ENCODE data around the gene LAIR2. TPM values are rescaled to one million over a fixed set of nuclear protein-coding genes. Genes with fewer than 3 reads are reported as not detected.
A peak's percentile ranks its signal among the peaks of the same experiment; 100 is the strongest.

The LAIR2 gene
- total and polyA plus RNA-seq, 2 of the 13 experiments (the other 11 are each of a cell fraction or from before 2014, with no cell fraction given) = 1.3 to 1.9 TPM

GRCh38 chr19:54517483-54517882 is 14.9 kb downstream of the LAIR2 start (continued):
- TF ChIP-seq ZNF180 (CRISPR knock-in tag; IDR thresholded peaks at IDR 0.05; ENCODE audit: borderline replicate concordance, low read depth) (no peak), ZSCAN21 (CRISPR knock-in tag; IDR thresholded peaks at IDR 0.05; ENCODE audit: borderline replicate concordance) (0 out of 2 replicates have a peak, but pooled peaks have one; percentile 59), CREM (IDR thresholded peaks at IDR 0.05) (no peak), CREM (CRISPR knock-in tag; IDR thresholded peaks at IDR 0.05) (no peak)

GRCh38 chr19:54518844-54519243 is 16.2 kb downstream of the LAIR2 start:
- Histone ChIP-seq H3K4me2 (ENCODE audit: low read depth, low read length) (no peak overlapping the region), H3K9me3 (ENCODE audit: low read length) (no peaks in the 10 kb centered on the region), H2AFZ (ENCODE audit: low read length) (no peak overlapping the region), H3K27ac (ENCODE audit: extremely low read length, insufficient read depth, low read length) (no peak overlapping the region), H3K4me1 (ENCODE audit: insufficient read depth, low read length) (no peaks in the 10 kb centered on the region), H3K9ac (ENCODE audit: insufficient read depth, low read depth, low read length) (no peak overlapping the region), H3K27me3 (ENCODE audit: control insufficient read depth in 1 of 2, insufficient read depth in 2 of 2, low read length in 2 of 2) (no peaks in the 10 kb centered on the region), H3K4me3 (replicated peaks in 1 of 3; ENCODE audit: insufficient read depth in 1 of 3, low read depth in 2 of 3, low read length in 3 of 3) (no peak overlapping the region), H3K36me3 (replicated peaks in 1 of 2; ENCODE audit: control insufficient read depth in 1 of 2, insufficient read depth in 2 of 2, low read length in 2 of 2) (no peaks in the 10 kb centered on the region), H4K20me1 (ENCODE audit: insufficient read depth, low read length) (no peaks in the 10 kb centered on the region), H3K79me2 (ENCODE audit: insufficient read depth, low read length) (no peaks in the 10 kb centered on the region)
- 2% methylated on average over 5 of the region's 5 CpGs for WGBS (ENCODE audit: low lambda C conversion rate)
- in situ Hi-C loops (cut with HindIII; ENCODE audit: extremely low pct_ligation_motif_present, low pct_unique_long_range_greater_than_20kb) = no loop called here
- DNase-seq (ENCODE audit: low spot score) (peak; percentile 27), ATAC-seq (no peak), FAIRE-seq (no peak)
- ChIA-PET POLR2A (no interaction called here), CTCF (ENCODE audit: low intra/inter-chr PET ratio, low total read pairs) (no interaction called here)
- no TSS peak for BruUV-seq (replicated peaks)
- TF ChIP-seq ZNF333 (CRISPR knock-in tag; IDR thresholded peaks at IDR 0.05; ENCODE audit: borderline replicate concordance) (no peak), FOSL2 (CRISPR knock-in tag; IDR thresholded peaks at IDR 0.05) (peak; percentile 57), SRSF4 (IDR thresholded peaks at IDR 0.05; ENCODE audit: low read depth, low read length, poor library complexity, severe bottlenecking) (no peak), ETV5 (CRISPR knock-in tag; IDR thresholded peaks at IDR 0.05; ENCODE audit: borderline replicate concordance) (peak; percentile 47; the same call in 1 of the 2 replicates)
- intact Hi-C loops (cut with micrococcal nuclease; ENCODE audit: unreplicated experiment) = no loop called here
